ENCODE results near the gene EIPR1.

EIPR1 gene

GRCh38 chr2:3170792-3171455 lies 206.7 kb downstream of the EIPR1 start:
- no peak for DNase-seq (ENCODE audit: low spot score)
- TF ChIP-seq CTCF (IDR thresholded peaks at IDR 0.05; ENCODE audit: extremely low read depth, missing control alignments) = no peak

GRCh38 chr2:3169106-3169870 lies 208.3 kb downstream of the EIPR1 start:
- TF ChIP-seq CTCF (IDR thresholded peaks at IDR 0.05; ENCODE audit: extremely low read depth, missing control alignments) = no peak
- DNase-seq (ENCODE audit: low spot score) = no peak

DNA sequence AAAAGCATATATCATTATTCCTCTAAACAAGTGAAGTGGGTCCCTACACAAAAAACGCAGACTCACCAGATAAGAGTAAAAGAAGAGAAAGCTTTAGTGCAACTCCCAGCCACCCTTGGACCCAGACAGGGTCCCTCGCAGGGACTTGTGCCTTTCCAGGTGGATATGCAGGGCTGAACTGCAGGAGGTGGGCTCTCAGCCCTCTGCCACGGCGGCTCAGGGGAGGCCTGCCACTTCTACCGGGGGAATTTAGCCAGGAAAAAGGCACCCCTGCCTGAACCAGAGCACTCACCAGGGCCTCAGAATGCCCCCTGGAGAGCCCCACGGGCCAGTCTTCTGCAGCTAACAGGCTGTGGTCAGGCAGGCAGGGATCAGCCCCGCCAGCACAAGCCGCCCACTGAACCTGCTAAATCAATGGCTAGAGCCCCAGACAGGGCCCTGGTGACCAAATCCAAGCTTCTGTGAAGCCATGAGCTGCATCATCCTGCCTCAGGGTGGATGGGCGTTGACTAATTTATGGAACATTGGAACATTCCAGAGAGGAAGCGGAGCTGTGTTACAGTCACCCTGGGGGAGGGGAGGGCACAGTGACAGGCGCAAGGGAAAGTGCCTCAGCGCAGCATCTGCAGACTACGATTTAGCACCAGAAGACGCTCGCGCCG lies 209.3 kb downstream of the EIPR1 start:
- DNase-seq (ENCODE audit: low spot score) = no peak
- TF ChIP-seq CTCF (IDR thresholded peaks at IDR 0.05; ENCODE audit: extremely low read depth, missing control alignments) = no peak

DNA sequence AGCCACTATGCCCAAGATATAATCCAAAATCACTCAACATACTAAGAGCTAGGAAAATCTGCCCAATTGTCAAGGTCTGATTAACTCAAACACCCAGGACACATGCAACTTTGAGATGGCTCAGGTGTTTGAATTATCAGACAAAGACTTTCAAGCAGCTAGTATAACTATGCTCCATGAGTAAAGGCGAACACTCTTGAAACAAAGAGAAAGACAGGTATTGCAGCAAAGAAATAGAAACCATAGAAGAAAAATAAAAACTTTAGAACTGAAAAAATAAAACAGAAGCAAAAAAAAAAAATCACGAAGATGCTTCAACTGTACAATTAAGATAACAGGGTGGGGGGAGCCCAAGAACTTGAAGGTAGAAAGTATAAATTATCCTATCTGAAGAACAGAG lies 214.2 kb downstream of the EIPR1 start:
- TF ChIP-seq CTCF (IDR thresholded peaks at IDR 0.05; ENCODE audit: extremely low read depth, missing control alignments) = no peak
- no peak for DNase-seq (ENCODE audit: low spot score)

DNA sequence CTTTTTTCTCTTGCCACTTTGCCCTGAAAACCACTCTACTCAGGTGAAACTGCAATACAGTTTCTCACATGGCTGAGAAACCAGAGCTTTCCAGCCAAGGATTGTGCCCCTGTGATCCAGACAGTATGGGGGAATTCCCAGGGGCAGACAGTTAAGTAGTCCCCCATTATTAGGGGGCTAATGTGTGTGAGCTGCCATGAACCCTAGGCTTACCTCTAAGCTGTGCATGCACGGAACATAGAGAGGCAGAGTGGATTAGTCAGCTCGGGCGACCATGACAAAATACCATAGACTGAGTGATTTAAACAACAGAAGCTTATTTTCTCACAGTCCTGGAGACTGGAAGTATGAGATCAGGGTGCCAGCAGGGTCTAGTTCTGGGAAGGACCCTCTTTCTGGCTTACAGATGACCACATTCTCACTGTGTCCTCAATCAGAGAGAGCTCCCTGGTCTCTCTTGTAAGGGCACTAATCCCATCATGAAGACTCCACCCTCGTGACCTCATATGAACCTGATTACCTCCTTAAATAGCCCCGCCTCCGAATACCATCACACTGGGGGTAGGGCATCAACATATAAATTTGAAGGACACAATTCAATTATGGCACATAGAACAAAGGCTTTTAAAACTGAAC lies 215.1 kb downstream of the EIPR1 start:
- no peak for TF ChIP-seq CTCF (IDR thresholded peaks at IDR 0.05; ENCODE audit: extremely low read depth, missing control alignments)
- no peak for DNase-seq (ENCODE audit: low spot score)

DNA sequence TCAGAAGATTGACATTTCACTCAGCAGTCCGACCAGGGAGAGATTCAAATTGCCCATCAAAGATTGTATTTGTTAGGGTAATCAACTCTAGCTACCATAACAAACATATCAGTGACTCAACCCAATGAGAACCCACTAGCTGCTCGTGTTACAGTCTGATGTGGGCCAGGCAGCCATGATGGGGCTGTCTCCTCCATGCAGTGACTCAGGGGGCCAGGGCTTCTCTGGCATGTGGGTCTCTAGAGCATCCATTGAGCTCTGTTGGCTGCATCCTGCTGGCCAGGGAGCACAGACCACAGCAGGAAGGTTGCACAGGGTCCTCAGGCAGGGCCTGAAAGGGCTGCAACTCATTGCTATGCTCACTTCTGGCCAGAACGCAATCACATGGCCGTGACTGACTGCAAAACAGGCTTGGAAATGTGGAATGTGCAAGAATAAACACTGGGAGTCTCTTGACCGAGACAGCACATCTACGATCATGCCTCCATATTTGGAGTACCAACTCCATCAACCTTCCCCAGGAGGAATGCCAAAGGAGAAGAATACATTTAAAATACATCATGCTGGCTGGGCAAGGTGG lies 216.8 kb downstream of the EIPR1 start:
- no peak for DNase-seq (ENCODE audit: low spot score)

More for the DNA sequence above, 216.8 kb downstream of the EIPR1 start:
- TF ChIP-seq CTCF (IDR thresholded peaks at IDR 0.05; ENCODE audit: extremely low read depth, missing control alignments) = no peak

All from GM20000 (cell line).